PC-9 (cell line): ENCODE results near the gene EHD4. TPM values are rescaled to one million over a fixed set of nuclear protein-coding genes. Genes with fewer than 3 reads are reported as not detected.

Experiments
- BruUV-seq: library from RNA; stranded (reverse); fragments of 400-500 nt; replicated peaks from 2 replicates; lab custom pipeline; 2021; lab: Mats Ljungman, UMichigan
- CTCF ChIA-PET: fragments of 300-600 bp; sonication (Branson Sonifier 250); formaldehyde crosslinking; loops from one replicate; lab custom pipeline; 2022; ENCODE audit warnings: antibody characterized with exemption; lab: Charles Lee
- POLR2A ChIA-PET: fragments of 300-600 bp; sonication (Branson Sonifier 250); formaldehyde crosslinking; loops from one replicate; lab custom pipeline; 2022; ENCODE audit warnings: antibody characterized with exemption; ENCODE audit not compliant: unreplicated experiment; lab: Charles Lee
- DNase-seq, 2 experiments: peaks; one replicate each; pipeline versions ENCODE4 v3.0.0 to v3.0.0-alpha.2; 2015 to 2022; ENCODE audit warnings: mixed read lengths in 1 of 2
- H2AFZ ChIP-seq: fragments of 200-600 bp; sonication (generic); 2 replicates; pipeline ENCODE4 v1.8.1; 2017; ENCODE audit warnings: antibody characterized with exemption
- H3F3A ChIP-seq: fragments of 200-600 bp; sonication (generic); 2 replicates; pipeline ENCODE4 v1.8.1; 2017; ENCODE audit warnings: antibody characterized with exemption, mild to moderate bottlenecking, low read depth; ENCODE audit not compliant: insufficient read depth
- H3K27ac ChIP-seq: fragments of 200-600 bp; sonication (generic); 2 replicates; pipeline ENCODE4 v1.6.1; 2016; ENCODE audit warnings: mixed run types
- H3K27me3 ChIP-seq: fragments of 200-600 bp; sonication (generic); 2 replicates; pipeline ENCODE4 v1.6.1; 2016; ENCODE audit warnings: low read depth, mixed run types; ENCODE audit not compliant: insufficient read depth
- H3K36me3 ChIP-seq: fragments of 200-600 bp; sonication (generic); 2 replicates; pipeline ENCODE4 v1.6.1; 2016; ENCODE audit warnings: low read depth, mixed run types
- H3K4me1 ChIP-seq: fragments of 200-600 bp; sonication (generic); replicated peaks from 2 replicates; pipeline ENCODE4 v1.6.1; 2016; ENCODE audit warnings: mixed run types; ENCODE audit not compliant: insufficient read depth
- H3K4me2 ChIP-seq: fragments of 200-600 bp; sonication (generic); 2 replicates; pipeline ENCODE4 v1.6.1; 2017; ENCODE audit warnings: mixed run types
- H3K4me3 ChIP-seq: fragments of 200-600 bp; sonication (generic); 2 replicates; pipeline ENCODE4 v1.6.1; 2016; ENCODE audit warnings: mixed run types
- H3K79me2 ChIP-seq: fragments of 200-600 bp; sonication (generic); 2 replicates; pipeline ENCODE4 v1.6.1; 2017; ENCODE audit warnings: low read depth, mixed run types
- H3K9me2 ChIP-seq: fragments of 200-600 bp; sonication (generic); 2 replicates; pipeline ENCODE4 v1.8.1; 2017; ENCODE audit warnings: mild to moderate bottlenecking; ENCODE audit not compliant: insufficient read depth
- H3K9me3 ChIP-seq: fragments of 200-600 bp; sonication (generic); 2 replicates; pipeline ENCODE4 v1.8.1; 2016; ENCODE audit warnings: low read depth; ENCODE audit not compliant: insufficient read depth
- H4K20me1 ChIP-seq: fragments of 200-600 bp; sonication (generic); 2 replicates; pipeline ENCODE4 v1.8.1; 2017; ENCODE audit not compliant: insufficient read depth
- EZH2 ChIP-seq: fragments of 200-600 bp; sonication (generic); IDR thresholded peaks from 2 replicates; pipeline ENCODE4 v1.8.0; 2017; ENCODE audit warnings: antibody characterized with exemption, low read depth
- intact Hi-C: fragments of 100-400 bp; cut with micrococcal nuclease; formaldehyde crosslinking; loops from one replicate; pipeline ENCODE4 v1.10.0; 2022; ENCODE audit not compliant: unreplicated experiment
- total RNA-seq: library from RNA; stranded (reverse); gene quantifications from 2 replicates; pipeline ENCODE4 v1.2.3, GENCODE V29; 2021
- TF ChIP-seq, protein P1 (sequence below): fragments of 200-600 bp; sonication (generic); conservative IDR thresholded peaks from 2 replicates; pipeline ENCODE4 v1.6.1; 2017; ENCODE audit warnings: mixed run types, antibody characterized with exemption, mild to moderate bottlenecking, moderate library complexity

The EHD4 gene
- total RNA-seq, 1 experiment from 2014 or later = 18.1 TPM

DNA sequence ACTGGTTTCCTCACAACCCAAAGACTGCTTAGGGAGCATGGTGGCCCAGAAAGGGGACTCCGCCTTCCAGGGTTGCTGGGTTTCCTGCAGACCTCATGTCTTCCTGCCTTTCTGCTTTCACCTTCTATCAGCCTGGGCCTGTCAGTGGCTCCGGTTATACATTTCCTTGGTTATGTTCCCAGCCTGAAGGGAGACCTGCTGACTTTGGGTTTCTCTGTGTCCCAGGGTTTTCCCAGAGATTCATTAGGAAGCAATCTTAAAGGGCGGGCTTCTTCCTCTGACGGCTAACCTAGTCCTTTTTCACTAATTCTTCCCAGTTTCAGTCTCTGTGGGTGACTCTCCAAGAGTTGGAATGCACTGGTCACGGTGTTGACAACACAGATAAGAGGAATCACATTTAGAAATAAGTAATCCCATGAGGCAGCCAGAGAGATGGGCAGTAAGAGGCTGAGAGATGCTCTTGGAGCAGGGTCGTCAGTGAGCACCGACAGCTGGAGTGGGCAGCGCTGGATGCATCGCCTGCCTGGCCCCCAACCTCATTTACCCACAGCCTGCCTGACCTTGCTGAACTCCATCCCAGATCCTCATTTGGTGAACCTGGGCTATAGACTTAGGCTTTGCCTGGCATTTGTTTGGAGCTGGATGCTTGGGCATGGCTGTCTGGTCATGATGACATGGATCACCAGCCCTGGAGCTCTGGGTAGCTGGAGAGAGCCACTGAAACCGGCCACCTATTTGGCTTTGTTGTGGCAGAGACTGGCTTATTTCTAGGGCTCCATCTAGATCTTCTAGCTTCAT, 10.0 kb upstream of the EHD4 start:
- BruUV-seq = no TSS peak
- CTCF ChIA-PET = no interaction called here
- Histone ChIP-seq H3F3A (0 out of 2 replicates have a peak, but pooled peaks cover 3% of the 10 kb centered on the region), H4K20me1 (no peaks in the 10 kb centered on the region), H3K9me2 (no peaks in the 10 kb centered on the region), H2AFZ (no peak overlapping the region), H3K4me1 (peaks cover 11% of the 10 kb centered on the region), H3K9me3 (no peaks in the 10 kb centered on the region), H3K27me3 (no peaks in the 10 kb centered on the region), H3K4me2 (no peak overlapping the region), H3K36me3 (no peaks in the 10 kb centered on the region), H3K79me2 (no peaks in the 10 kb centered on the region), H3K27ac (no peak overlapping the region), H3K4me3 (no peak overlapping the region)
- no peak for TF ChIP-seq EZH2
- TF ChIP-seq, protein P1, sequence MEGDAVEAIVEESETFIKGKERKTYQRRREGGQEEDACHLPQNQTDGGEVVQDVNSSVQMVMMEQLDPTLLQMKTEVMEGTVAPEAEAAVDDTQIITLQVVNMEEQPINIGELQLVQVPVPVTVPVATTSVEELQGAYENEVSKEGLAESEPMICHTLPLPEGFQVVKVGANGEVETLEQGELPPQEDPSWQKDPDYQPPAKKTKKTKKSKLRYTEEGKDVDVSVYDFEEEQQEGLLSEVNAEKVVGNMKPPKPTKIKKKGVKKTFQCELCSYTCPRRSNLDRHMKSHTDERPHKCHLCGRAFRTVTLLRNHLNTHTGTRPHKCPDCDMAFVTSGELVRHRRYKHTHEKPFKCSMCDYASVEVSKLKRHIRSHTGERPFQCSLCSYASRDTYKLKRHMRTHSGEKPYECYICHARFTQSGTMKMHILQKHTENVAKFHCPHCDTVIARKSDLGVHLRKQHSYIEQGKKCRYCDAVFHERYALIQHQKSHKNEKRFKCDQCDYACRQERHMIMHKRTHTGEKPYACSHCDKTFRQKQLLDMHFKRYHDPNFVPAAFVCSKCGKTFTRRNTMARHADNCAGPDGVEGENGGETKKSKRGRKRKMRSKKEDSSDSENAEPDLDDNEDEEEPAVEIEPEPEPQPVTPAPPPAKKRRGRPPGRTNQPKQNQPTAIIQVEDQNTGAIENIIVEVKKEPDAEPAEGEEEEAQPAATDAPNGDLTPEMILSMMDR = no peak
- no peak for DNase-seq
- POLR2A ChIA-PET = no interaction called here
- intact Hi-C loops = no loop called here

GRCh38 chr15:41981371-41982132, 9.2 kb upstream of the EHD4 start:
- BruUV-seq = no TSS peak
- Histone ChIP-seq H3K4me2 (no peak overlapping the region), H3K27ac (no peak overlapping the region), H3K9me2 (no peaks in the 10 kb centered on the region), H2AFZ (no peak overlapping the region), H3K36me3 (no peaks in the 10 kb centered on the region), H3K4me1 (peaks cover 11% of the 10 kb centered on the region), H3F3A (0 out of 2 replicates have a peak, but pooled peaks cover 3% of the 10 kb centered on the region), H3K9me3 (no peaks in the 10 kb centered on the region), H3K27me3 (no peaks in the 10 kb centered on the region), H3K79me2 (no peaks in the 10 kb centered on the region), H4K20me1 (no peaks in the 10 kb centered on the region), H3K4me3 (no peak overlapping the region)
- intact Hi-C loops = no loop called here
- CTCF ChIA-PET = no interaction called here
- DNase-seq = no peak
- TF ChIP-seq, protein P1 = no peak
- TF ChIP-seq EZH2 = no peak
- POLR2A ChIA-PET = no interaction called here

DNA sequence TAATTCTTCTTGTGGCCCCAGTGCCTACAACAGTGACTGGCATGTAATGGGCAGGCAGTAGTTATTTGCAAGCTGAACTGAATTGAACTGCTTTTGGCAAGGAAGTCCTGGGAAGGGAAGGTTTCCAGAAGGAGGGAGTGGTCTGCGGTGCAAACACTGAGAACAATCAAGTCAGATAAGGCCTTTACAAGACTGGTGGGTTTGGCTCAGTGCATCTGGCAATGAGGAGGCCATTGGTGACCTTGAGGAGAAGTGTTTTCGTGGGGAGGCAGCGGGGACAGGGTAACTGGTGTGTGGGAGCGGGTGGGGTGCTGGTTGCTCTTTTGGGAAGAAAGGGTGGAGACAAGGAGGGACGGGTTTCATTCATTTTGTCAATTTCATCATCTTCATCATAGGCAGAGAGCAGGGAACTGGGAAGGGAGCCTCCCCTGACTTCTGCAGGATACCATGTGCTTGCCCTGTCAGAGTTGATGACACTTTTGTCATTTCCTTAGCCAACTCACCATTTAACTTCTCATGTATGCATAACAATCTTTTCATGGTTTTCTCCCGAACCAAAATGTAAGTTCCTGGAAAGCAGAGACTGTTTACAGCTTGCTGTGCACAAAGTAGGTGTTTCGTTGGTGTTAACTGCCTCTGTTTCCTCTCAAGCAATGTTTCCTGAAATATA, 8.4 kb upstream of the EHD4 start:
- H3K4me1 ChIP-seq = peaks cover 11% of the 10 kb centered on the region
- DNase-seq = no peak
- ChIA-PET POLR2A (no interaction called here), CTCF (interaction anchor here (1.2 kb wide), 1 partner anchor 104 kb away, joined by 4 read pairs; no protein-coding TSS in a partner anchor)
- H3K27me3 ChIP-seq = no peaks in the 10 kb centered on the region
- H3K4me2 ChIP-seq = no peak overlapping the region
- intact Hi-C loops = no loop called here
- no peaks in the 10 kb centered on the region for H3K79me2 ChIP-seq
- 0 out of 2 replicates have a peak, but pooled peaks cover 3% of the 10 kb centered on the region for H3F3A ChIP-seq
- BruUV-seq = no TSS peak
- H4K20me1 ChIP-seq = no peaks in the 10 kb centered on the region
- H3K4me3 ChIP-seq = no peak overlapping the region
- no peak overlapping the region for H2AFZ ChIP-seq
- no peak overlapping the region for H3K27ac ChIP-seq
- no peaks in the 10 kb centered on the region for H3K36me3 ChIP-seq
- TF ChIP-seq, protein P1 = no peak
- no peak for TF ChIP-seq EZH2
- no peaks in the 10 kb centered on the region for H3K9me2 ChIP-seq
- no peaks in the 10 kb centered on the region for H3K9me3 ChIP-seq
